ENCODE measurements around the gene NOCT.

DNA sequence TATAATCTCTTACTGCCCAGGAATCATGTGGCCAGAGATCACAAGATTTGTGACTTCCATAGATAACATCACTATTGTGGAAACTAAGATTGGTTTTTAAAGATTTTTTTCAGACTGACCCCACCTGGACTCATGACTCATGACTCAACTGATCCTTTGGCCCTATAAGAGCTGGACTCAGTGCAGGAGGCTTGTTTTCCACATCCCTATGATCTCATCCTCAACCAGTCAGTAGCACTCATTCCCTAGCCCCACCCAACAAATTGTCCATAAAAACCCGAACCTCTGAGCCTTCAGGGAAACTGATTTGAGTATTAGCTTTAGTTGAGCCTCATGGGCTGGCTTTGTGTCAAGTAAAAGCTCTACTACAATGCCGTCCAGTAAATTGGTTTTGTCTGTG is 7.9 kb upstream of the NOCT start:
- TF ChIP-seq, protein P1, sequence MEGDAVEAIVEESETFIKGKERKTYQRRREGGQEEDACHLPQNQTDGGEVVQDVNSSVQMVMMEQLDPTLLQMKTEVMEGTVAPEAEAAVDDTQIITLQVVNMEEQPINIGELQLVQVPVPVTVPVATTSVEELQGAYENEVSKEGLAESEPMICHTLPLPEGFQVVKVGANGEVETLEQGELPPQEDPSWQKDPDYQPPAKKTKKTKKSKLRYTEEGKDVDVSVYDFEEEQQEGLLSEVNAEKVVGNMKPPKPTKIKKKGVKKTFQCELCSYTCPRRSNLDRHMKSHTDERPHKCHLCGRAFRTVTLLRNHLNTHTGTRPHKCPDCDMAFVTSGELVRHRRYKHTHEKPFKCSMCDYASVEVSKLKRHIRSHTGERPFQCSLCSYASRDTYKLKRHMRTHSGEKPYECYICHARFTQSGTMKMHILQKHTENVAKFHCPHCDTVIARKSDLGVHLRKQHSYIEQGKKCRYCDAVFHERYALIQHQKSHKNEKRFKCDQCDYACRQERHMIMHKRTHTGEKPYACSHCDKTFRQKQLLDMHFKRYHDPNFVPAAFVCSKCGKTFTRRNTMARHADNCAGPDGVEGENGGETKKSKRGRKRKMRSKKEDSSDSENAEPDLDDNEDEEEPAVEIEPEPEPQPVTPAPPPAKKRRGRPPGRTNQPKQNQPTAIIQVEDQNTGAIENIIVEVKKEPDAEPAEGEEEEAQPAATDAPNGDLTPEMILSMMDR (IDR thresholded peaks at IDR 0.05 in 4 of 5, conservative IDR thresholded peaks at IDR 0.05 in 1 of 5) = no peak
- TF ChIP-seq POLR2A (IDR thresholded peaks at IDR 0.05) = no peak
